Lower lobe of right lung (tissue), 2 donors: ENCODE measurements around the gene XYLT1. TPM values are rescaled to one million over a fixed set of nuclear protein-coding genes. Genes with fewer than 3 reads are reported as not detected.
A peak's percentile ranks its signal among the peaks of the same experiment; 100 is the strongest.

Experiments used
- ATAC-seq, 2 donors: fragments of 200-7000 bp; cut with Tn5 transposase; one replicate each; pipeline ENCODE4 v1.9.1; 2020 to 2022; ENCODE audit warnings: mild to moderate bottlenecking in 2 of 2, moderate library complexity in 2 of 2
- DNase-seq: peaks from one replicate; pipeline ENCODE4 v3.0.0-alpha.2; 2020
- H3K27ac ChIP-seq: fragments of 200-600 bp; one replicate; pipeline ENCODE4 v1.8.0; 2022
- H3K27me3 ChIP-seq: fragments of 200-600 bp; one replicate; pipeline ENCODE4 v1.8.0; 2022; ENCODE audit warnings: low read depth
- H3K36me3 ChIP-seq: fragments of 200-600 bp; one replicate; pipeline ENCODE4 v1.8.0; 2022; ENCODE audit warnings: mild to moderate bottlenecking
- H3K4me1 ChIP-seq: fragments of 200-600 bp; one replicate; pipeline ENCODE4 v1.8.0; 2022
- H3K4me3 ChIP-seq: fragments of 200-600 bp; one replicate; pipeline ENCODE4 v1.8.0; 2022; ENCODE audit warnings: mild to moderate bottlenecking
- H3K9me3 ChIP-seq: fragments of 200-600 bp; one replicate; pipeline ENCODE4 v1.8.0; 2022
- CTCF ChIP-seq: fragments of 200-600 bp; IDR thresholded peaks from one replicate; pipeline ENCODE4 v1.8.0; 2022; ENCODE audit warnings: antibody characterized with exemption, mild to moderate bottlenecking
- intact Hi-C: fragments of 100-400 bp; cut with DNase I; formaldehyde crosslinking; loops from one replicate; pipeline ENCODE4 v1.11.0; 2022
- total RNA-seq: library from RNA; stranded (reverse); fragmentation: NEBNext Ultra II Directional; extraction: Animal tissue kit (Norgen Biotek cat#: 25700); gene quantifications from one replicate; pipeline ENCODE4 v1.2.1, GENCODE V29; 2021
- donor health status: DM: no; HTN: yes; CAD: no; lungs with severe emphysema.

XYLT1 gene
- total RNA-seq, 1 donor from 2014 or later: 9.0 TPM

GRCh38 chr16:17366299-17366961 is 104.3 kb downstream of the XYLT1 start:
- no peak overlapping the region for H3K4me3 ChIP-seq
- H3K4me1 ChIP-seq: peaks cover 69% of the 10 kb centered on the region
- TF ChIP-seq CTCF: no peak
- H3K27ac ChIP-seq: peak overlapping the region; percentile 19
- no peaks in the 10 kb centered on the region for H3K9me3 ChIP-seq
- ATAC-seq (no peak), DNase-seq (no peak)
- no peaks in the 10 kb centered on the region for H3K27me3 ChIP-seq
- intact Hi-C loops: no loop called here
- H3K36me3 ChIP-seq: no peaks in the 10 kb centered on the region

GRCh38 chr16:17365591-17366298 is 105.0 kb downstream of the XYLT1 start:
- no peak overlapping the region for H3K4me3 ChIP-seq
- DNase-seq (no peak), ATAC-seq (no peak)
- intact Hi-C loops: no loop called here
- no peak for TF ChIP-seq CTCF
- H3K27me3 ChIP-seq: no peaks in the 10 kb centered on the region
- H3K4me1 ChIP-seq: peaks cover 68% of the 10 kb centered on the region
- no peak overlapping the region for H3K27ac ChIP-seq
- no peaks in the 10 kb centered on the region for H3K9me3 ChIP-seq
- no peaks in the 10 kb centered on the region for H3K36me3 ChIP-seq

GRCh38 chr16:17365211-17365541 is 105.6 kb downstream of the XYLT1 start:
- H3K4me1 ChIP-seq: peaks cover 67% of the 10 kb centered on the region
- intact Hi-C loops: no loop called here
- no peak for TF ChIP-seq CTCF
- no peak overlapping the region for H3K27ac ChIP-seq
- H3K36me3 ChIP-seq: no peaks in the 10 kb centered on the region
- no peak for DNase-seq
- no peaks in the 10 kb centered on the region for H3K9me3 ChIP-seq
- no peaks in the 10 kb centered on the region for H3K27me3 ChIP-seq
- ATAC-seq: no peak
- no peak overlapping the region for H3K4me3 ChIP-seq

GRCh38 chr16:17364319-17365210 is 106.2 kb downstream of the XYLT1 start:
- peak; percentile 23 to 34 for ATAC-seq
- no peak overlapping the region for H3K27ac ChIP-seq
- H3K9me3 ChIP-seq: no peaks in the 10 kb centered on the region
- intact Hi-C loops: no loop called here
- H3K36me3 ChIP-seq: no peaks in the 10 kb centered on the region
- H3K27me3 ChIP-seq: no peaks in the 10 kb centered on the region
- no peak overlapping the region for H3K4me3 ChIP-seq
- H3K4me1 ChIP-seq: peaks cover 66% of the 10 kb centered on the region
- DNase-seq: no peak
- no peak for TF ChIP-seq CTCF

GRCh38 chr16:17362946-17363345 is 107.8 kb downstream of the XYLT1 start:
- H3K9me3 ChIP-seq: no peaks in the 10 kb centered on the region
- DNase-seq (no peak), ATAC-seq (no peak)
- H3K27ac ChIP-seq: no peak overlapping the region
- H3K27me3 ChIP-seq: no peaks in the 10 kb centered on the region
- no peaks in the 10 kb centered on the region for H3K36me3 ChIP-seq
- H3K4me1 ChIP-seq: peaks cover 67% of the 10 kb centered on the region
- intact Hi-C loops: no loop called here
- no peak overlapping the region for H3K4me3 ChIP-seq
- no peak for TF ChIP-seq CTCF
